H1 (cell line): ENCODE results near the gene FAM163A. TPM values are rescaled to one million over a fixed set of nuclear protein-coding genes. Genes with fewer than 3 reads are reported as not detected.

ENCODE experiments used
- CTCF ChIA-PET: fragments of 300-600 bp; sonication (Branson Sonifier 250); formaldehyde crosslinking; loops from one replicate; lab custom pipeline; 2021; ENCODE audit not compliant: partially characterized antibody; lab: Charles Lee
- POLR2A ChIA-PET: fragments of 300-600 bp; sonication (Branson Sonifier 250); formaldehyde crosslinking; loops from one replicate; lab custom pipeline; 2021; ENCODE audit warnings: inconsistent platforms; ENCODE audit not compliant: partially characterized antibody; lab: Charles Lee
- DNase-seq, 2 experiments: peaks; one replicate each; pipeline versions ENCODE4 v3.0.0 to v3.0.0-alpha.2; 2010 to 2022; ENCODE audit warnings: low spot score in 2 of 2, low read depth in 1 of 2, mixed read lengths in 1 of 2
- FAIRE-seq: peaks from 2 replicates; lab custom pipeline; 2011; peaks lifted over from hg19 to GRCh38; lab: Jason Lieb, UNC
- H2AFZ ChIP-seq: 2 replicates; pipeline ENCODE4 v1.8.1; 2012; ENCODE audit warnings: low read length, inconsistent platforms
- H2AK5ac ChIP-seq: 2 replicates; pipeline ENCODE4 v1.6.1; 2013; ENCODE audit warnings: low read depth, low read length
- H2BK120ac ChIP-seq: replicated peaks from 2 replicates; pipeline ENCODE3; 2013; ENCODE audit warnings: low read depth, low read length, inconsistent platforms
- H2BK12ac ChIP-seq: 2 replicates; pipeline ENCODE4 v1.6.1; 2013; ENCODE audit warnings: low read depth, low read length
- H2BK15ac ChIP-seq: 2 replicates; pipeline ENCODE4 v1.6.1; 2013; ENCODE audit warnings: low read length
- H2BK20ac ChIP-seq: 2 replicates; pipeline ENCODE4 v1.6.1; 2013; ENCODE audit warnings: low read length
- H2BK5ac ChIP-seq: 2 replicates; pipeline ENCODE4 v1.6.1; 2013; ENCODE audit warnings: low read depth, low read length
- H3K14ac ChIP-seq: 2 replicates; pipeline ENCODE4 v1.6.1; 2013; ENCODE audit warnings: inconsistent platforms; ENCODE audit not compliant: insufficient read length
- H3K18ac ChIP-seq: 2 replicates; pipeline ENCODE4 v1.6.1; 2013; ENCODE audit warnings: low read length; ENCODE audit errors: extremely low read depth
- H3K23ac ChIP-seq: 2 replicates; pipeline ENCODE4 v1.6.1; 2013; ENCODE audit warnings: inconsistent platforms; ENCODE audit not compliant: insufficient read length
- H3K23me2 ChIP-seq: 2 replicates; pipeline ENCODE4 v1.6.1; 2013; ENCODE audit warnings: low read depth, low read length
- H3K27ac ChIP-seq: 2 replicates; pipeline ENCODE4 v1.6.1; 2011; ENCODE audit warnings: low read depth, low read length, inconsistent platforms
- H3K27me3 ChIP-seq, 4 experiments: replicated peaks in 1 of 4; 1 replicate in 1 of 4; 2 replicates in 3 of 4; pipeline versions ENCODE4 v1.6.1 to v1.8.1; 2011 to 2013; ENCODE audit warnings: low read length in 3 of 4, mild to moderate bottlenecking in 3 of 4, inconsistent platforms in 2 of 4, mixed read lengths in 2 of 4, moderate library complexity in 1 of 4; ENCODE audit not compliant: control insufficient read depth in 3 of 4, insufficient read depth in 3 of 4; ENCODE audit errors: extremely low read depth in 1 of 4
- H3K36me3 ChIP-seq, 4 experiments: 2 replicates each; pipeline versions ENCODE4 v1.6.1 to v1.8.1; 2011 to 2013; ENCODE audit warnings: mild to moderate bottlenecking in 4 of 4, low read length in 3 of 4, moderate library complexity in 2 of 4, control low read depth in 1 of 4, inconsistent platforms in 1 of 4; ENCODE audit not compliant: insufficient read depth in 4 of 4, control insufficient read depth in 2 of 4
- H3K4ac ChIP-seq: replicated peaks from 2 replicates; pipeline ENCODE3; 2013; ENCODE audit warnings: low read length, low read depth, mixed read lengths, inconsistent platforms; ENCODE audit not compliant: insufficient read length
- H3K4me1 ChIP-seq, 4 experiments: replicated peaks in 1 of 4; 1 replicate in 1 of 4; 2 replicates in 3 of 4; pipeline versions ENCODE4 v1.6.1 to v1.8.1; 2011 to 2013; ENCODE audit warnings: low read length in 3 of 4, inconsistent platforms in 2 of 4, mixed read lengths in 1 of 4; ENCODE audit not compliant: insufficient read depth in 4 of 4, control insufficient read depth in 3 of 4
- H3K4me2 ChIP-seq, 2 experiments: 2 replicates each; pipeline versions ENCODE4 v1.6.1 to v1.8.1; 2011 to 2013; ENCODE audit warnings: low read depth in 2 of 2, low read length in 2 of 2, control low read depth in 1 of 2, inconsistent platforms in 1 of 2, mild to moderate bottlenecking in 1 of 2; ENCODE audit not compliant: insufficient read depth in 1 of 2
- H3K4me3 ChIP-seq, 4 experiments: fragments of 200-600, 300-600 bp in 1 of 4; sonication (generic), shearing (Covaris generic), sonication (Bioruptor Twin) in 1 of 4; 2 replicates each; pipeline versions ENCODE4 v1.5.1 to v1.8.1; 2011 to 2016; ENCODE audit warnings: low read length in 4 of 4, low read depth in 3 of 4, control low read depth in 2 of 4, inconsistent platforms in 2 of 4, mild to moderate bottlenecking in 2 of 4, mixed read lengths in 1 of 4, moderate library complexity in 1 of 4; ENCODE audit not compliant: insufficient read depth in 2 of 4; ENCODE audit errors: extremely low read depth in 1 of 4
- H3K56ac ChIP-seq: replicated peaks from 2 replicates; pipeline ENCODE3; 2013; ENCODE audit warnings: low read depth, mild to moderate bottlenecking, mixed read lengths, low read length, inconsistent platforms; ENCODE audit not compliant: insufficient read length
- H3K79me1 ChIP-seq: 2 replicates; pipeline ENCODE4 v1.6.1; 2013; ENCODE audit warnings: low read depth, low read length, control low read depth
- H3K79me2 ChIP-seq, 2 experiments: 2 replicates each; pipeline versions ENCODE4 v1.6.1 to v1.8.1; 2012 to 2013; ENCODE audit warnings: low read length in 2 of 2, mild to moderate bottlenecking in 2 of 2, inconsistent platforms in 1 of 2; ENCODE audit not compliant: insufficient read depth in 2 of 2, control insufficient read depth in 1 of 2
- H3K9ac ChIP-seq, 4 experiments: replicated peaks in 1 of 4; 1 replicate in 1 of 4; 2 replicates in 3 of 4; pipeline versions ENCODE4 v1.6.1 to v1.8.1; 2011 to 2013; ENCODE audit warnings: low read depth in 3 of 4, low read length in 3 of 4, control low read depth in 2 of 4, mild to moderate bottlenecking in 2 of 4, moderate library complexity in 2 of 4, inconsistent platforms in 1 of 4; ENCODE audit errors: extremely low read depth in 1 of 4
- H3K9me3 ChIP-seq, 2 experiments: 2 replicates each; pipeline versions ENCODE4 v1.6.1 to v1.8.1; 2012 to 2013; ENCODE audit warnings: mild to moderate bottlenecking in 2 of 2, moderate library complexity in 2 of 2, control low read depth in 1 of 2, inconsistent platforms in 1 of 2, low read depth in 1 of 2, low read length in 1 of 2, mixed read lengths in 1 of 2; ENCODE audit not compliant: insufficient read depth in 2 of 2
- H4K20me1 ChIP-seq, 2 experiments: replicated peaks in 1 of 2; 2 replicates each; pipeline versions ENCODE3 to v1.8.1; 2011 to 2013; ENCODE audit warnings: inconsistent platforms in 2 of 2, low read length in 2 of 2, mild to moderate bottlenecking in 1 of 2; ENCODE audit not compliant: insufficient read depth in 2 of 2, control insufficient read depth in 1 of 2
- H4K5ac ChIP-seq: 2 replicates; pipeline ENCODE4 v1.6.1; 2013; ENCODE audit warnings: low read length, low read depth, mixed read lengths, inconsistent platforms; ENCODE audit not compliant: insufficient read length
- H4K8ac ChIP-seq: 2 replicates; pipeline ENCODE4 v1.8.0; 2013; ENCODE audit warnings: mild to moderate bottlenecking, moderate library complexity, low read length, inconsistent platforms; ENCODE audit not compliant: insufficient read depth; ENCODE audit errors: extremely low read depth
- H4K91ac ChIP-seq: replicated peaks from 2 replicates; pipeline ENCODE3; 2013; ENCODE audit warnings: low read length, mixed read lengths, inconsistent platforms; ENCODE audit not compliant: insufficient read length
- CBX5 ChIP-seq: fragments of 300-800, 300-1000 bp; sonication (generic); IDR thresholded peaks from 2 replicates; pipeline ENCODE4 v1.7.1; 2016; ENCODE audit warnings: antibody characterized with exemption, low read length, low read depth
- CEBPB ChIP-seq: IDR thresholded peaks from 2 replicates; pipeline ENCODE4 v1.6.1; 2012; ENCODE audit warnings: low read depth, low read length
- GABPA ChIP-seq: IDR thresholded peaks from 2 replicates; pipeline ENCODE4 v1.6.1; 2011; ENCODE audit warnings: mild to moderate bottlenecking, low read length, moderate library complexity, borderline replicate concordance; ENCODE audit not compliant: insufficient read depth
- JUN ChIP-seq: IDR thresholded peaks from 2 replicates; pipeline ENCODE4 v1.6.1; 2011; ENCODE audit warnings: low read depth, mild to moderate bottlenecking, improper control_type of control experiment, low read length
- KDM4A ChIP-seq: IDR thresholded peaks from one replicate; pipeline ENCODE4 v1.7.1; 2012; ENCODE audit warnings: low read depth, mild to moderate bottlenecking, moderate library complexity, low read length, inconsistent platforms; ENCODE audit not compliant: severe bottlenecking
- MAFK ChIP-seq: IDR thresholded peaks from 2 replicates; pipeline ENCODE4 v1.6.1; 2012; ENCODE audit warnings: low read depth, mild to moderate bottlenecking, improper control_type of control experiment, low read length
- POLR2A ChIP-seq, 2 experiments: IDR thresholded peaks; 1 replicate in 1 of 2; 2 replicates in 1 of 2; pipeline ENCODE4 v1.6.1; 2011; ENCODE audit warnings: low read depth in 2 of 2, low read length in 2 of 2, mild to moderate bottlenecking in 2 of 2; ENCODE audit errors: control extremely low read depth in 1 of 2
- POU5F1 ChIP-seq: IDR thresholded peaks from 2 replicates; pipeline ENCODE4 v1.6.1; 2011; ENCODE audit warnings: low read depth, mild to moderate bottlenecking, low read length, moderate library complexity
- SP1 ChIP-seq: IDR thresholded peaks from 2 replicates; pipeline ENCODE4 v1.6.1; 2011; ENCODE audit warnings: low read depth, low read length
- SP2 ChIP-seq: IDR thresholded peaks from 2 replicates; pipeline ENCODE4 v1.6.1; 2012; ENCODE audit warnings: mild to moderate bottlenecking, low read length, inconsistent platforms
- SRF ChIP-seq: IDR thresholded peaks from 2 replicates; pipeline ENCODE4 v1.6.1; 2011; ENCODE audit warnings: mild to moderate bottlenecking, low read depth, low read length, moderate library complexity
- SUZ12 ChIP-seq: fragments of 200-600 bp; sonication (generic); IDR thresholded peaks from 2 replicates; pipeline ENCODE4 v1.6.1; 2012; ENCODE audit warnings: mild to moderate bottlenecking, inconsistent platforms, low read length, moderate library complexity, mixed read lengths
- TBP ChIP-seq: IDR thresholded peaks from 2 replicates; pipeline ENCODE4 v1.6.1; 2011; ENCODE audit warnings: low read depth, low read length, improper control_type of control experiment
- TEAD4 ChIP-seq: IDR thresholded peaks from 2 replicates; pipeline ENCODE4 v1.6.1; 2012; ENCODE audit warnings: low read depth, low read length, inconsistent platforms, mixed read lengths
- WGBS, 2 experiments: shearing (Covaris generic) in 1 of 2; methylation state at CpG; one replicate each; pipeline versions ENCODE4 v1.1.6 to v1.1.7; 2013 to 2015; ENCODE audit warnings: low lambda C conversion rate in 2 of 2, mixed read lengths in 2 of 2, inconsistent platforms in 1 of 2, low coverage in 1 of 2, missing lambda C conversion rate in 1 of 2; ENCODE audit not compliant: insufficient replicate concordance in 2 of 2, insufficient coverage in 1 of 2, insufficient read length in 1 of 2; ENCODE audit errors: extremely low coverage in 1 of 2, missing lambda C conversion rate in 1 of 2; 5-methylcytosine and 5-hydroxymethylcytosine counted together
- polyA plus RNA-seq, 7 experiments: library from polyadenylated mRNA; depleted of rRNA in 3 of 7; stranded (reverse) in 5 of 7; unstranded in 2 of 7; fragments of >200 nt in 5 of 7; fragments of 200-250 nt in 2 of 7; gene quantifications; 1 replicate in 5 of 7; 2 replicates in 1 of 7; 4 replicates in 1 of 7; pipeline versions ENCODE4 v1.2.1 to v1.2.3, GENCODE V29; 2011 to 2013; ENCODE audit warnings: missing spikeins in 2 of 7, mixed read lengths in 2 of 7
- total RNA-seq: library from RNA; stranded (reverse); fragmentation: NEBNext Ultra II Directional; extraction: Animal tissue kit (Norgen Biotek cat#: 25700); gene quantifications from 2 replicates; pipeline ENCODE4 v1.2.1, GENCODE V29; 2021
- TF ChIP-seq, protein P1 (sequence below): IDR thresholded peaks from 2 replicates; pipeline ENCODE4 v1.6.1; 2011; ENCODE audit warnings: low read length, improper control_type of control experiment

Gene FAM163A
- total and polyA plus RNA-seq, 2 of the 8 experiments (the other 6 are each of a cell fraction or from before 2014, with no cell fraction given) = 0.13 to 0.18 TPM

DNA sequence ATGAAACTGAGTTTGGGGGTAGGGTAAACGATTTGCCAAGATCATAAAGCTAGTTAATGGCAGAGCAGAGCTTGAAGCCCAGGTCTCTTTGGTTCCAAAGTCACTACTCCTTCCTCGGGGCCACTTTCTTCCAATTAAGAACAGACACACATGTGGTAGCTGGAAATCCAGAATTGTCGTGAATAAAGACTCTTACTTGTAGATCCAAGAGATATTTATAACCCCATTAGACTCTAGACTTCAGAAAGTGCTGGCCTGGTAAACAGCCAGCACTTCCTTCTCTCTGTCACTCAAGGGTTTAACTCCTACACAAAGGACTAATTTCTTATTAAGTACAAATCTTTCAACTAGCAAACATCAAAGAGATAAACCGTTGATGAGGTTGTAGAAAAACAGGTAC lies 2.7 kb downstream of the FAM163A start:
- Histone ChIP-seq H2BK15ac (no peak overlapping the region), H3K18ac (no peak overlapping the region), H3K4ac (no peak overlapping the region), H4K20me1 (peaks cover 0 to 2% of the 10 kb centered on the region in 2 experiments), H2BK5ac (no peak overlapping the region), H3K27ac (no peak overlapping the region), H4K8ac (no peak overlapping the region), H3K79me2 (no peaks in the 10 kb centered on the region), H2AFZ (no peak overlapping the region), H3K4me2 (no peak overlapping the region), H2AK5ac (no peak overlapping the region), H3K27me3 (peaks cover 47 to 67% (median 58%) of the 10 kb centered on the region in 4 experiments), H3K23me2 (peaks cover 14% of the 10 kb centered on the region; the same call in 1 of the 2 replicates), H3K4me3 (no peak overlapping the region), H3K14ac (no peak overlapping the region), H3K36me3 (peaks cover 0 to 10% (median 0%) of the 10 kb centered on the region in 4 experiments; a peak in 1 of 8 replicates), H2BK12ac (no peak overlapping the region), H3K9me3 (no peaks in the 10 kb centered on the region), H3K23ac (no peak overlapping the region), H3K9ac (no peak overlapping the region), H3K4me1 (peaks cover 0 to 13% (median 6%) of the 10 kb centered on the region in 4 experiments; a peak in 6 of 7 replicates), H2BK20ac (no peak overlapping the region), H4K5ac (no peak overlapping the region), H4K91ac (no peak overlapping the region), H3K56ac (no peak overlapping the region), H3K79me1 (no peaks in the 10 kb centered on the region), H2BK120ac (no peak overlapping the region)
- POLR2A ChIA-PET = no interaction called here
- FAIRE-seq (no peak), DNase-seq (no peak)
- CTCF ChIA-PET = interaction anchor here (1.0 to 1.4 kb wide), 4 partner anchors 39 to 71 kb away, joined by 3 to 6 read pairs (median 3); no protein-coding TSS in a partner anchor
- WGBS, 2 experiments = 89% methylated on average over 4 of the region's 4 CpGs; no CpG with 5 or more reads in 1 of the 2 experiments
- no peak for TF ChIP-seq GABPA
- no peak for TF ChIP-seq MAFK
- TF ChIP-seq SUZ12 = no peak
- TF ChIP-seq TBP = no peak
- TF ChIP-seq POU5F1 = no peak
- TF ChIP-seq SP1 = no peak
- TF ChIP-seq TEAD4 = no peak
- no peak for TF ChIP-seq KDM4A
- no peak for TF ChIP-seq JUN
- no peak for TF ChIP-seq SRF
- TF ChIP-seq, protein P1, sequence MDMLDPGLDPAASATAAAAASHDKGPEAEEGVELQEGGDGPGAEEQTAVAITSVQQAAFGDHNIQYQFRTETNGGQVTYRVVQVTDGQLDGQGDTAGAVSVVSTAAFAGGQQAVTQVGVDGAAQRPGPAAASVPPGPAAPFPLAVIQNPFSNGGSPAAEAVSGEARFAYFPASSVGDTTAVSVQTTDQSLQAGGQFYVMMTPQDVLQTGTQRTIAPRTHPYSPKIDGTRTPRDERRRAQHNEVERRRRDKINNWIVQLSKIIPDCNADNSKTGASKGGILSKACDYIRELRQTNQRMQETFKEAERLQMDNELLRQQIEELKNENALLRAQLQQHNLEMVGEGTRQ = no peak
- no peak for TF ChIP-seq CBX5
- no peak for TF ChIP-seq POLR2A (IDR thresholded peaks at IDR 0.05; ENCODE audit: control extremely low read depth in 1 of 2, low read depth in 2 of 2, low read length in 2 of 2)
- no peak for TF ChIP-seq CEBPB
- no peak for TF ChIP-seq SP2
